Esophagus squamous epithelium (tissue), 4 donors: Measurements from ENCODE around the gene POU2F1.

ENCODE experiments used
- CTCF ChIP-seq, 6 experiments: fragments of 450-650 bp in 4 of 6; fragments of 200-600 bp in 2 of 6; sonication (generic) in 2 of 6; IDR thresholded peaks; one replicate each; pipeline ENCODE4 v1.5.1; 2016 to 2019; ENCODE audit warnings: antibody characterized with exemption in 6 of 6, mild to moderate bottlenecking in 4 of 6, moderate library complexity in 4 of 6
- POLR2A ChIP-seq, 4 donors: fragments of 450-650 bp; IDR thresholded peaks; one replicate each; pipeline ENCODE4 v1.6.1; 2017; ENCODE audit warnings: antibody characterized with exemption in 4 of 4, mild to moderate bottlenecking in 4 of 4, moderate library complexity in 3 of 4

- TF ChIP-seq CTCF (IDR thresholded peaks at IDR 0.05) (no peak), POLR2A (IDR thresholded peaks at IDR 0.05) (no peak)
Measured at GRCh38 chr1:167373398-167373797, 152.7 kb downstream of the POU2F1 start.
